ENCODE measurements around the gene CD163L1. TPM values are rescaled to one million over a fixed set of nuclear protein-coding genes. Genes with fewer than 3 reads are reported as not detected.
A peak's percentile ranks its signal among the peaks of the same experiment; 100 is the strongest.

CD163L1 gene
- total RNA-seq, 1 experiment from 2014 or later = 34.4 TPM

DNA sequence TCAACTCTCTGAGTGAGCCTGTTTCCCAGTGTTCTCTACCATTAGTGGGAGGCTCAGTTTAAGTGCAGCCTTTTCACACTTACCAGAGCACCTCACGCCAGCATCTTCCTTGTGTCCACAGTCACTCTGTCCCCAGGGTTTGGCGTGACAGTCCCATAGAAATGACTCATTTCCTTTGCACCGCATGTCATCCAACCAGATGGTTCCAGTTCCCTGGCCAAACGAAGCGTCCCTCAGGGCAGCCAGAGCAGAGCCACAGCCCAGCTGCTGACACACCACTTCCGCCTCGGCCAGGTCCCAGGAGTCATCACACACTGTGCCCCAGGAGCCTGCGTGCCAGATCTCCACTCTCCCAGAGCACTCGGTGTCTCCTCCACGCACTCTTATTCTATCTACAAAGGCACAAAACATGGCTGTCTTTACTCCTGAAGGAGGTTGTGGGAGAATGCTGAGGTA lies 74.7 kb downstream of the CD163L1 start:
- H3K27me3 ChIP-seq (ENCODE audit: low read length) = no peaks in the 10 kb centered on the region
- H4K20me1 ChIP-seq (ENCODE audit: insufficient read depth, low read depth, low read length) = no peaks in the 10 kb centered on the region
- no peaks in the 10 kb centered on the region for H3K9me2 ChIP-seq (replicated peaks; ENCODE audit: insufficient read depth, low read length)
- H3K4me2 ChIP-seq (ENCODE audit: low read depth, low read length, poor library complexity, severe bottlenecking) = peak overlapping the region; percentile 79
- peak overlapping the region; percentile 67 for H3K4me3 ChIP-seq (ENCODE audit: low read length)
- peak; percentile 90 for DNase-seq
- 0 out of 2 replicates have a peak, but pooled peaks cover 2% of the 10 kb centered on the region for H3K36me3 ChIP-seq (ENCODE audit: insufficient read depth, low read length)
- peaks cover 27% of the 10 kb centered on the region for H3K4me1 ChIP-seq (ENCODE audit: low read length)
- no peaks in the 10 kb centered on the region for H3K9me3 ChIP-seq (ENCODE audit: low read length)
- no peak overlapping the region for H3K27ac ChIP-seq (ENCODE audit: low read length)
- H2AFZ ChIP-seq (ENCODE audit: low read length) = peak overlapping the region; percentile 83
- peak overlapping the region; percentile 62 for H3K9ac ChIP-seq (ENCODE audit: low read length)
- H3K79me2 ChIP-seq (ENCODE audit: low read length) = no peaks in the 10 kb centered on the region

DNA sequence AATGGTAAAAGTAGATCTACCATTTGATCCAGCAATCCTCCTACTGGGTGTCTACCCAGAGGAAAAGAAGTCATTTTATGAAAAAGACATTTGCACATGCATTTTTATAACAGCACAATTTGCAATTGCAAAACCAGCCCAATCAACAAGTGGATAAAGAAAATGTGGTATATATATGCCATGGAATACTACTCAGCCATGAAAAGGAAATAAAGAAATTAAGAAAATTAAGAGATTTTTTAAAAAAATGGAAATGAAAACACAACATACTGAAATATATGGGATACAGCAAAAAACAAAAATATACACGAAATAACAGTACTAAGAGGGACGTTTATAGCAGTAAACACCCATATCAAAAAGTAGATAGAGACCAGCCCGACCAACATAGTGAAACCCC lies 81.2 kb downstream of the CD163L1 start:
- H3K9me3 ChIP-seq (ENCODE audit: low read length) = no peaks in the 10 kb centered on the region
- no peak for DNase-seq
- H3K9ac ChIP-seq (ENCODE audit: low read length) = no peak overlapping the region
- no peak overlapping the region for H3K4me3 ChIP-seq (ENCODE audit: low read length)
- H3K9me2 ChIP-seq (replicated peaks; ENCODE audit: insufficient read depth, low read length) = no peaks in the 10 kb centered on the region
- no peaks in the 10 kb centered on the region for H3K27me3 ChIP-seq (ENCODE audit: low read length)
- no peaks in the 10 kb centered on the region for H4K20me1 ChIP-seq (ENCODE audit: insufficient read depth, low read depth, low read length)
- peaks cover 12% of the 10 kb centered on the region for H3K4me1 ChIP-seq (ENCODE audit: low read length)
- no peaks in the 10 kb centered on the region for H3K79me2 ChIP-seq (ENCODE audit: low read length)
- 0 out of 2 replicates have a peak, but pooled peaks cover 2% of the 10 kb centered on the region for H3K36me3 ChIP-seq (ENCODE audit: insufficient read depth, low read length)
- no peak overlapping the region for H3K4me2 ChIP-seq (ENCODE audit: low read depth, low read length, poor library complexity, severe bottlenecking)
- H3K27ac ChIP-seq (ENCODE audit: low read length) = no peak overlapping the region
- H2AFZ ChIP-seq (ENCODE audit: low read length) = no peak overlapping the region

DNA sequence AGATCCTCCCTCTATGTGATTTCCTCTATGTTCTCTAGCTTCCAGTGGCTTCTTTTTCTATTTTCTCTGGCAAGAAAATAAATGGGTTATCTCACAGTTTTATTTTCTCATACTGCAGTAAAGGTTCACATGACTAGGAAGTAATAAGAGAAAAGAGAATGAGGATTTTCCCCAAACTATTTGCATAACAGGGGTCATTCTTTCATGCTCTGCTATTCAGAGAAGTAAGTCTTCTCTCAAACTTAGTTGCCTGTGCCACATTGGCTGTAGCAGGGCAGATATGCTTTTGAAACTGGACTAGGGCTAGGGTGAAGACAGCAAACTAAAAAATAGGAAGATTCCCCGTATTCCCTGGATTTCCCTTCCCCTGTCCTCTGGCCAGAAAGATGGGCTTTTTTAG lies 82.7 kb downstream of the CD163L1 start:
- no peaks in the 10 kb centered on the region for H3K79me2 ChIP-seq (ENCODE audit: low read length)

DNA sequence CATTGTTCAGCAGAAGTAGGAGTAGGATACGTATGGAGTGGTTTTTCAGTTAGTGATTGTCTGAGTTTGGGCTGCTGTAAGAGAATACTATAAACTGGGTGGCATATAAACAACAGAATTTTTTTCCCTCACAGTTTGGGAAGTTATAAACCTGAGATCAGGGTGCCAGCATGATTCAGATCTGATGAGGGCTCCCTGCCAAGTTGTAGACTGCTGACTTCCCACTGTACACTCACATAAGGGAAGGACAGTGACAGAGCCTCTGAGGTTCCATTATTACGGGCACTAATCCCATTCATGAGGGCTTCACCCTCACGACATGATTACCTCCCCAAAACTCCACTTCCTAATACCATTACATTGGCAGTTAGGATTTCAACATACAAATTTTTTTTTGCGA lies 89.4 kb downstream of the CD163L1 start:
- Histone ChIP-seq H4K20me1 (ENCODE audit: insufficient read depth, low read depth, low read length) (no peaks in the 10 kb centered on the region), H3K4me1 (ENCODE audit: low read length) (no peaks in the 10 kb centered on the region), H3K4me2 (ENCODE audit: low read depth, low read length, poor library complexity, severe bottlenecking) (no peak overlapping the region), H3K9me3 (ENCODE audit: low read length) (no peaks in the 10 kb centered on the region), H3K79me2 (ENCODE audit: low read length) (no peaks in the 10 kb centered on the region), H3K9ac (ENCODE audit: low read length) (no peak overlapping the region), H3K27me3 (ENCODE audit: low read length) (no peaks in the 10 kb centered on the region), H3K9me2 (replicated peaks; ENCODE audit: insufficient read depth, low read length) (no peaks in the 10 kb centered on the region), H3K27ac (ENCODE audit: low read length) (no peak overlapping the region), H2AFZ (ENCODE audit: low read length) (no peak overlapping the region), H3K36me3 (ENCODE audit: insufficient read depth, low read length) (no peaks in the 10 kb centered on the region), H3K4me3 (ENCODE audit: low read length) (no peak overlapping the region)
- DNase-seq = no peak

More for the DNA sequence above, 82.7 kb downstream of the CD163L1 start:
- H3K9me3 ChIP-seq (ENCODE audit: low read length) = no peaks in the 10 kb centered on the region
- H3K4me2 ChIP-seq (ENCODE audit: low read depth, low read length, poor library complexity, severe bottlenecking) = peak overlapping the region; percentile 13
- no peaks in the 10 kb centered on the region for H3K36me3 ChIP-seq (ENCODE audit: insufficient read depth, low read length)
- no peak overlapping the region for H3K4me3 ChIP-seq (ENCODE audit: low read length)
- H3K27me3 ChIP-seq (ENCODE audit: low read length) = no peaks in the 10 kb centered on the region
- H3K9me2 ChIP-seq (replicated peaks; ENCODE audit: insufficient read depth, low read length) = no peaks in the 10 kb centered on the region
- no peak overlapping the region for H2AFZ ChIP-seq (ENCODE audit: low read length)
- peaks cover 7% of the 10 kb centered on the region for H3K4me1 ChIP-seq (ENCODE audit: low read length)
- H4K20me1 ChIP-seq (ENCODE audit: insufficient read depth, low read depth, low read length) = no peaks in the 10 kb centered on the region
- H3K27ac ChIP-seq (ENCODE audit: low read length) = no peak overlapping the region
- DNase-seq = no peak
- H3K9ac ChIP-seq (ENCODE audit: low read length) = no peak overlapping the region

DNA sequence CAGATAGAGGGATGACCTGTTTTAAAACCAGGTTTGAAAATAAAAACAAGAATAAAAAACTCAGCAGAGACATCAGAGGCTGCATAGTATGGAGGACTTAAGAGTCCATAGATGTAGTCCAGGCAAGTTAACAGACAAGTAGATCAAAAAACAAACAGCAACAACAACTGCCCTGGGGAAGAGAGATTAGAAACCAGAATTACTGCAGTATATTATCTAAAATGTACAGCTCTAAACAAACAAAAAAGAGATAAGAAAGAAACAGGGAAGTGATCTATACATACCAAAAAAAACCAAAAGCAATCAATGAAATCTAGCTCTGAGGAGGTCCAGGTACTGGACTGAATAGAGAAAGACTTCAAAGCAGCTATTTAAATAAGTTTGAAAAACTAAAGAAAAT lies 91.3 kb downstream of the CD163L1 start:
- Histone ChIP-seq H3K4me1 (ENCODE audit: low read length) (no peaks in the 10 kb centered on the region), H3K9me3 (ENCODE audit: low read length) (no peaks in the 10 kb centered on the region), H3K79me2 (ENCODE audit: low read length) (no peaks in the 10 kb centered on the region), H3K9ac (ENCODE audit: low read length) (no peak overlapping the region), H3K4me3 (ENCODE audit: low read length) (no peak overlapping the region), H3K36me3 (ENCODE audit: insufficient read depth, low read length) (no peaks in the 10 kb centered on the region), H3K4me2 (ENCODE audit: low read depth, low read length, poor library complexity, severe bottlenecking) (no peak overlapping the region), H2AFZ (ENCODE audit: low read length) (no peak overlapping the region), H3K9me2 (replicated peaks; ENCODE audit: insufficient read depth, low read length) (no peaks in the 10 kb centered on the region), H3K27me3 (ENCODE audit: low read length) (no peaks in the 10 kb centered on the region), H3K27ac (ENCODE audit: low read length) (no peak overlapping the region), H4K20me1 (ENCODE audit: insufficient read depth, low read depth, low read length) (no peaks in the 10 kb centered on the region)
- DNase-seq = no peak

DNA sequence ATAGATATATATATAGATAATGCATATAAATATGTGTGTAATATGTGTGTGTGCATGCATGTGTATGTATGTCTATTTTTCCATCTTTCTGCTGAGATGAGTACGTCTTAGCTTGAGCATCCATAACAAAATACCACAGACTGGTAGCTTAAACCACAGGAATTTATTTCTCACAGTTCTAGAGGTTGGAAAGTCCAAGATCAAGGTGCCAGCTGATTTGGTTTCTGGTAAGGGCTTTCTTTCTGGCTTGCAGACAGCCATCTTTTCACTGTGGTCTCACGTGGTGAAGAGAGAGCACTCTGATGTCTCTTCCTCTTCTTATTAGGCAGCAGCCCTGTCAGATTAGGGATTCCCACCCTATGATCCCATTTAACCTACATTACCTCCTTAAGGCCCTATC lies 92.8 kb downstream of the CD163L1 start:
- Histone ChIP-seq H3K9ac (ENCODE audit: low read length) (no peak overlapping the region), H4K20me1 (ENCODE audit: insufficient read depth, low read depth, low read length) (no peaks in the 10 kb centered on the region), H3K4me3 (ENCODE audit: low read length) (no peak overlapping the region), H3K27me3 (ENCODE audit: low read length) (no peaks in the 10 kb centered on the region), H3K4me1 (ENCODE audit: low read length) (no peaks in the 10 kb centered on the region), H3K27ac (ENCODE audit: low read length) (no peak overlapping the region), H3K79me2 (ENCODE audit: low read length) (no peaks in the 10 kb centered on the region), H3K36me3 (ENCODE audit: insufficient read depth, low read length) (no peaks in the 10 kb centered on the region), H2AFZ (ENCODE audit: low read length) (no peak overlapping the region), H3K9me2 (replicated peaks; ENCODE audit: insufficient read depth, low read length) (no peaks in the 10 kb centered on the region), H3K4me2 (ENCODE audit: low read depth, low read length, poor library complexity, severe bottlenecking) (no peak overlapping the region), H3K9me3 (ENCODE audit: low read length) (no peaks in the 10 kb centered on the region)
- DNase-seq = no peak

DNA sequence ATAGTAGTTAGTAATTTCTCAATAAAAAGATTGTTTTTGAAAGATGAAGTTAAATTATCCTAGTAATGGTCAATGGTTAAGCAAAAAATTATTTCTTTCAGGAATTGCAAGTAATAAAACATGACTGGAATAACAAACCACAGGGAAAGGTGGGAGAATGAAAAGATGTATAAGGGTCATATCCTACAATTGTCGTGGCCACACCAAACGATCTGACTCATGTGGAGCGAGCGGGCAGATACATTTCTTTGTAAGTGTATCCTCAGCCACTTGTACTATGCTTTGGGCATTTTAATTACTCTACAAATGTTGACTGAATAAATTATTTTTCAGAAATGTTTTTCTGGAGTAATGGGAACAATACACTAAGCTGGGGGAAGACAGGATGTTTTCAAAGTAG lies 94.5 kb downstream of the CD163L1 start:
- no peak overlapping the region for H2AFZ ChIP-seq (ENCODE audit: low read length)
- H3K4me2 ChIP-seq (ENCODE audit: low read depth, low read length, poor library complexity, severe bottlenecking) = no peak overlapping the region
- H3K79me2 ChIP-seq (ENCODE audit: low read length) = no peaks in the 10 kb centered on the region
- H3K27ac ChIP-seq (ENCODE audit: low read length) = no peak overlapping the region
- no peak for DNase-seq
- H4K20me1 ChIP-seq (ENCODE audit: insufficient read depth, low read depth, low read length) = no peaks in the 10 kb centered on the region
- no peaks in the 10 kb centered on the region for H3K9me2 ChIP-seq (replicated peaks; ENCODE audit: insufficient read depth, low read length)
- H3K9me3 ChIP-seq (ENCODE audit: low read length) = no peaks in the 10 kb centered on the region; the same call in 1 of the 2 replicates
- no peaks in the 10 kb centered on the region for H3K4me1 ChIP-seq (ENCODE audit: low read length)
- H3K36me3 ChIP-seq (ENCODE audit: insufficient read depth, low read length) = no peaks in the 10 kb centered on the region
- no peaks in the 10 kb centered on the region for H3K27me3 ChIP-seq (ENCODE audit: low read length)
- H3K9ac ChIP-seq (ENCODE audit: low read length) = no peak overlapping the region
- no peak overlapping the region for H3K4me3 ChIP-seq (ENCODE audit: low read length)

DNA sequence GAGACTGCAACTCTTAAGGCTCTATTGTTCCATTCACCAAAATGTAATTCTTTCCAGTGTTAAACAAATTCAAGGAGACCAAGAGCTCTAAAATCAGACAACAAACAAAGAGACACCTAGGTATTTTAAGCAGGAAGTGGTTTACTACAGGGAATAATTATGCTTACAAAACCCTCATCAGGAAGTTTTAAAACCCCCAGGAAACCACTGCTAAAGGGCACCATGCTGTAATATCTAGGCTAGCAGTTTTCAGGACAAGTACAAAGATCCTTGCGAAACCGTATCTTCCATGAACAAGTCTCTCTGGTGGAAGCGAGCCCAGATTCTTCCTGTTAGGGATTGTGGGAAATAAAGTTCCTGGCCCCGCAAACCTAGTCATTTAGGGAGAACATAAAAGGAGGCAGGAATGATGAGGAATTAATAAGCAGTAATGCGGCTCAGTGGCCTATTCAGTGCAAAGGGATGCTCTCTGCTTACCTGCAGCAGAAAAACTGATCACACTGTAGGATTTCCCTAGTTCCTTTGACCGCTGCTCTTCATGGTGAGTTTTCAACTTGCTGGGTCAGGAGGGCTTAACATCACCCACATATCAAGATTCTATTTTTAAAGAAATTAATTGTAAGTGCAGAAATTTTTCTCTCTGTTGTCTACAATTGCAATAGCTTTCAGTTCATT lies 97.3 kb downstream of the CD163L1 start:
- Histone ChIP-seq H3K27me3 (ENCODE audit: low read length) (no peaks in the 10 kb centered on the region), H3K4me2 (ENCODE audit: low read depth, low read length, poor library complexity, severe bottlenecking) (no peak overlapping the region), H3K36me3 (ENCODE audit: insufficient read depth, low read length) (no peaks in the 10 kb centered on the region), H3K9me3 (ENCODE audit: low read length) (no peaks in the 10 kb centered on the region; the same call in 1 of the 2 replicates), H3K4me3 (ENCODE audit: low read length) (no peak overlapping the region), H4K20me1 (ENCODE audit: insufficient read depth, low read depth, low read length) (no peaks in the 10 kb centered on the region), H3K4me1 (ENCODE audit: low read length) (no peaks in the 10 kb centered on the region), H3K79me2 (ENCODE audit: low read length) (no peaks in the 10 kb centered on the region), H3K27ac (ENCODE audit: low read length) (no peak overlapping the region), H3K9ac (ENCODE audit: low read length) (no peak overlapping the region), H3K9me2 (replicated peaks; ENCODE audit: insufficient read depth, low read length) (no peaks in the 10 kb centered on the region), H2AFZ (ENCODE audit: low read length) (no peak overlapping the region)
- no peak for DNase-seq
